Ectodermal cell (in vitro differentiated cells): ENCODE measurements around the gene CREG2.

Experiments used
- H3K27ac ChIP-seq: 2 replicates; pipeline ENCODE4 v1.7.0; 2013; ENCODE audit warnings: mild to moderate bottlenecking, low read depth, low read length; ENCODE audit not compliant: insufficient read depth, poor library complexity, severe bottlenecking
- H3K27me3 ChIP-seq: 2 replicates; pipeline ENCODE4 v1.7.0; 2013; ENCODE audit warnings: mild to moderate bottlenecking, low read length; ENCODE audit not compliant: insufficient read depth, control insufficient read depth, poor library complexity, severe bottlenecking
- H3K36me3 ChIP-seq: one replicate; pipeline ENCODE4 v1.7.0; 2013; ENCODE audit warnings: low read length; ENCODE audit not compliant: control insufficient read depth, insufficient read depth
- H3K4me1 ChIP-seq: one replicate; pipeline ENCODE4 v1.7.0; 2013; ENCODE audit warnings: low read length; ENCODE audit not compliant: control insufficient read depth, insufficient read depth
- H3K4me3 ChIP-seq: 2 replicates; pipeline ENCODE4 v1.7.0; 2013; ENCODE audit warnings: low read depth, low read length, control low read depth; ENCODE audit not compliant: insufficient read depth
- H3K9me3 ChIP-seq: 2 replicates; pipeline ENCODE4 v1.7.0; 2013; ENCODE audit warnings: mild to moderate bottlenecking, low read length, moderate library complexity; ENCODE audit not compliant: control insufficient read depth
- WGBS, 2 experiments: methylation state at CpG; one replicate each; pipeline ENCODE4 v1.1.7; 2013; ENCODE audit warnings: missing lambda C conversion rate in 2 of 2; 5-methylcytosine and 5-hydroxymethylcytosine counted together

Gene CREG2

DNA sequence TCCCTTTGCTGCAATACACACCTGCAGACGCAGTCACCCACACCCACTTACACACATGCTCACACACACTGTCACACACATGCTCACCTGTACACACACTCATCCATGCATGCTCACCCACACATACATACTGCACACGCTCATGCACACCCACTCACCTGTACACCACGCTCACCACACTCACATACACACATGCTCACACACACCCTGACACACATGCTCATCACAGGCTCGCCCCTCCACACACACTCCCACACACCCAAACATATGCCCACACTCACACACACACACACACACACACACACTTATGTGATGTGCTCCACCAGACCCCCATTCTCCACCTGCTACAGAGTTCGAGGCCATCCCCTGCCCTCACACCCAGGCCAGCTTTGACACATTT lies 22.8 kb upstream of the CREG2 start:
- Histone ChIP-seq H3K36me3 (no peaks in the 10 kb centered on the region), H3K27me3 (no peaks in the 10 kb centered on the region), H3K9me3 (no peaks in the 10 kb centered on the region), H3K4me1 (peaks cover 4% of the 10 kb centered on the region), H3K4me3 (no peak overlapping the region), H3K27ac (no peak overlapping the region)
- 89% methylated on average over 5 of the region's 5 CpGs for WGBS, 2 experiments

DNA sequence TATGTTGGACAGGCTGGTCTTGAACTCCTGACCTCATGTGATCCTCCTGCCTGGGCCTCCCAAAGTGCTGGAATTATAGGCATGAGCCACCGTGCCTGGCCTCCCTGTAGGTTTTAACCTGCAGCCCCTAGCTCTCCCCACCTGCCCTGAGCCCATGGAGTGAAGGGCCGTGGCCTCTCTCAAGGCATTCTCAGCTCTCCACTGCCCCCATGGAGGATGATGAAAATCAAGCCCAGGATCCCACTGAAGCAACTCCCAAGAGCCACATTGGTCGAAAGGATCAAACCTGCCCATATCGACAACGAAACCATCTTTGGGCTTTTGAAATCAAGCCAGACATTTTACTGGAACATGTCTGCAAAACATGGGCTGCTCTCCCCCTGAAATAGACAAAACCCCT lies 22.4 kb upstream of the CREG2 start:
- Histone ChIP-seq H3K9me3 (no peaks in the 10 kb centered on the region), H3K36me3 (no peaks in the 10 kb centered on the region), H3K4me3 (no peak overlapping the region), H3K4me1 (peaks cover 4% of the 10 kb centered on the region), H3K27ac (no peak overlapping the region), H3K27me3 (no peaks in the 10 kb centered on the region)
- 84 to 86% methylated on average over 5 of the region's 5 CpGs for WGBS, 2 experiments

DNA sequence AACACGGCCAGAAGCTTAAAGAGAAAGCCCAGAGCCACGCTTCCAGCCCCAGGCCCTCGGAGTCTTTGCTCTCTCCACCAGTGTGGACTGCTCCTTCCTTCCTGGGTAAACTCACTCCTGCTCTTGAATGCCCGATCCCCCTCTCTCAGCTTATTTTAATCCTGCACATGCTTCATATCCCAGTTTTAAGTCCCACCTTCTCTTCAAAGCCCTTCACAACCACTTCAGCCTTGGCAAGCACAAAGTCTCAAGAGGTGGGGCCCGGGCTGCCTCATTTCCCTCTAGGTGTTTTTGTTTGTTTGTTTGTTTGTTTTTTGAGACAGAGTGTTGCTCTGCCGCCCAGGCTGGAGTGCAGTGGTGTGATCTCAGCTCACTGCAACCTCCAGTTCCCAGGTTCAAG lies 21.6 kb upstream of the CREG2 start:
- 87 to 92% methylated on average over 6 of the region's 6 CpGs for WGBS, 2 experiments
- Histone ChIP-seq H3K4me1 (peaks cover 4% of the 10 kb centered on the region), H3K9me3 (no peaks in the 10 kb centered on the region), H3K4me3 (no peak overlapping the region), H3K27ac (no peak overlapping the region), H3K27me3 (no peaks in the 10 kb centered on the region), H3K36me3 (no peaks in the 10 kb centered on the region)

DNA sequence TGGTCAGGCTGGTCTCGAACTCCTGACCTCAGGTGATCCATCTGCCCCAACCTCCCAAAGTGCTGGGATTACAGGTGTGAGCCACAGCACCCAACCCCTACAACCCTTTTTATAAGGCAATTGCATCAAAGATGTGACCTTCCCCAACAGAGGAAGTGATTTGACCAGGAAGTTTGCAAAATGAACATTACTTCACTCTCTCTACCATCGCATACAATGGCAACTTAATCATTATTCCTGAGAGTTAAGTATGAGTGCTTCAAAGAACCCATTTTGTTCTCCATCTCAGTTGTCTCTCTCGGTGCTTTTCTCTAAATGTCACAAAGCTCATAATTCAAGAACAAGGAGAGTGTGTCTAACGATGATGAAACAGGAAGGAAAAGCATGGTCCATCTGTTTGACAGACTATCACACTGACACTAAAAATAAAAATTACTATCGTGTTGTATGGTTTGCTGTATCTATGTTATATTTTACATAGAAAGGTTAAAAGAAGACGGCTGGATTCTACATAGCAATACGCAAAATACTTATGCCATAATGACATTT lies 18.1 kb upstream of the CREG2 start:
- WGBS, 2 experiments, result 95 to 100% methylated on average over 3 to 7 of the region's 7 CpGs
- H3K4me1 ChIP-seq, result peaks cover 6% of the 10 kb centered on the region
- H3K27me3 ChIP-seq, result no peaks in the 10 kb centered on the region
- H3K36me3 ChIP-seq, result no peaks in the 10 kb centered on the region
- H3K4me3 ChIP-seq, result no peak overlapping the region
- no peak overlapping the region for H3K27ac ChIP-seq
- H3K9me3 ChIP-seq, result no peaks in the 10 kb centered on the region

DNA sequence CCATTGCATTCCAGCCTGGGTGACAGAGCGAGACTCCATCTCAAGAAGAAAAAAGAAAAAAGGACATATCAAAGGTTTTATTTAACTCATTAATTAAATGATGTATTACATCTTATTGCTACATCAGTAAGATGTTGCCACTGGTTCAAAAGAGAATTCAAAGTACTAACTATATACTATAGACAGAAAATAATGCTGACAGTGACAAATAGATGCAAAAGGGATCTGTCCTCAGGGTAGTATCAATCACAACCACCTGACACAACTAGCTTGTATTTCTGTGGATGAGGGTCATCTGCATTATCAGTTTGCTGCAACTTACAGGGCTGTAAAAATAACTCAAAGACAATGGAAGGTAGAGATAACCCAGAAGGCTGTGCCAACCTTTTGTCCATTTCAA lies 16.4 kb upstream of the CREG2 start:
- Histone ChIP-seq H3K4me1 (peaks cover 15% of the 10 kb centered on the region), H3K27ac (no peak overlapping the region), H3K4me3 (no peak overlapping the region), H3K27me3 (no peaks in the 10 kb centered on the region), H3K9me3 (no peaks in the 10 kb centered on the region), H3K36me3 (no peaks in the 10 kb centered on the region)
- no CpG with 5 or more reads among the region's 1 CpG for WGBS, 2 experiments

DNA sequence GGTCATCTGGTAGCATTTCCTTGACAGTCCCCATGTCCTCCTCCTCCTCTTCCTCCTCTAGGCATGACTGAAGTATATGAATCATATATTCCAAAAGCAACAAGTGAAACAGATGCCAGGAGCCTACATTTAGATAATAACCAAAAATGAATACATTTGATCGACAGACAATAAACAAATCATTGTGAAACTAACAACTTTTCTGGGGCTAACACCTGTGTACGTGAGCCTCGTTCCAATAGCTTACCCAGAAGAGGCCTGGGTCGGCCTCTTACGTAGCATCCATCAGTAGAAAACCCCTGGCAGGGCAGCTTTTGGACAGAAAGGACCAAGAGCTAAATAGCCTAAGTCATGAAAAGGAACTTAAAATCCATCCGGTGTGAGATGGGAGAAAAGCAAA lies 15.3 kb upstream of the CREG2 start:
- no peak overlapping the region for H3K4me3 ChIP-seq
- no peaks in the 10 kb centered on the region for H3K27me3 ChIP-seq
- H3K27ac ChIP-seq, result no peak overlapping the region
- peaks cover 15% of the 10 kb centered on the region for H3K4me1 ChIP-seq
- no peaks in the 10 kb centered on the region for H3K9me3 ChIP-seq
- WGBS, 2 experiments, result 94 to 96% methylated on average over 6 of the region's 6 CpGs
- no peaks in the 10 kb centered on the region for H3K36me3 ChIP-seq

DNA sequence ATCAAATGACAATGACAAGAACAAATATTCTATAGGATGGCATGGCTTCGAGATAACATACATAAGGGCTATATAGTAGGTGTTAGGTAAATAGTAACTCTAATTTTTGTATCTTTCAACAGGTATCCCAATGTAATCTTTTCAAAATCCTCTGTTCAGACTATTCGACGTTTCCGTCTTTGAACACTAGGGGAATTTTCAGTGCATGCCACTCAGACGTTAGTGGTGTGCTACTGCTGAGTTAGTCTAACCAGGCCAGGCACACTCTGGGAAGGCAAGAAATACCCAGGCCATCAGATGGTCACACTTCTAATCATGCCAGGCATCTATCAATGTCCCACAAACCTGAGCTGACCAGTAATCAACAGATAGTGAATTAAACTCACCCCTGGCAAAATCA lies 14.6 kb upstream of the CREG2 start:
- H3K27me3 ChIP-seq, result no peaks in the 10 kb centered on the region
- H3K4me1 ChIP-seq, result peaks cover 15% of the 10 kb centered on the region
- H3K4me3 ChIP-seq, result no peak overlapping the region
- H3K27ac ChIP-seq, result no peak overlapping the region
- no peaks in the 10 kb centered on the region for H3K9me3 ChIP-seq
- 78 to 81% methylated on average over 4 of the region's 5 CpGs for WGBS, 2 experiments
- H3K36me3 ChIP-seq, result no peaks in the 10 kb centered on the region

DNA sequence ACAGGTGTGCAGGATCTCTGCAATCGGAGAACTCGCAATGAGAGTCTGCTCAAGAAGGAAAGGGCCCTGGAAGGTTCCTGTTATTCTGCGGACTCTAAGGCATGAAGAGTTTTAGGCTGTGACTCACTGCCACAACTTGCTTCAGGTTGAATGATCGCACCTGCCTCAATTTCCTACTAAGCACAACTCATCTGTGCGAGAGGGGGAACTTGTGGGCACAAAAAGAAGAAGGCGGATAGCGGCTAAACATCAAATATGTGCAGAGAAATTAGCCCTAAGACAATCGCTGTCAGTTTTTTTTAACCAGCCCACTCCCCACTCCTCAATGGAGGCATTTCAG lies 14.0 kb upstream of the CREG2 start:
- 95 to 98% methylated on average over 8 of the region's 8 CpGs for WGBS, 2 experiments
- Histone ChIP-seq H3K4me1 (peaks cover 15% of the 10 kb centered on the region), H3K27me3 (no peaks in the 10 kb centered on the region), H3K4me3 (no peak overlapping the region), H3K9me3 (no peaks in the 10 kb centered on the region), H3K36me3 (no peaks in the 10 kb centered on the region), H3K27ac (no peak overlapping the region)

DNA sequence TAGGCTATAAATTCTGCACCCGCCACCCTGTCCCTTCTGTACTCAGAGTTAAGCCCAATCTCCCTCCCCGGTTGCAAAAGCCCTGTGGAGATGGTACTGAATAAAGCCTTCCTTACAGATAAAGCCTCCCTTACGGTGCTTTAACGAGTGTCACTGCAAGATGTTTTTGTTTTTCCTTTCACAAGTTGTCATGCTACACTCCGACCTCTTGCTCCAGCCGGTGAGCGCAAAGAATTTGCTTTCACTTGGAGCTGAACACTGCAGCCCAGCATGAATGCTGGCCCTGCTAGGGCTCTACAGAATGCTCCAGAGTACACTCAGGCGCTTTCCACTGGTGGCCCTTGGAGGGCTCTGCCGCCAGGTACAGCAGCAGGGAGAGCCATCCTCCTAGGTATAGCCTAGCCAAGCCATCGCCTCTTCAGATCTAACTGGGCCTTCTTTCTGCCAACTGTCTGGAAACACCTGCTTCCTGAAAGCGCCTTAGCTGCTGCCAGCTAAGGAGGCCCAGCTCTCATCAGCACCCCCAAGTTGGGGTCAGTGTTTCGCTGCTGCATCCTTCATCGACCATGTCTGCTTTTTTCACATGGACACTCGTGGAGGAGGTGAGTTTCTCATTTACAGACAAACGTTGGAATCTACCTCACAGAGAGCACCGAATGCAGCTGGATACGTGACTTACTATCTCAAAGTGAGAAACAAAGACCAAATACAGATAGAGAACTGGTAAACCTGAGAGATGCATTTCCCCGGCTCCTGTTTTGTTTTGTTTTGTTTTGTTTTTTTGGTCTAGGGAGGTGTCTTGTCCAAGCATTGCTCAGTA lies 13.4 kb upstream of the CREG2 start:
- WGBS, 2 experiments, result 65 to 66% methylated on average over 18 of the region's 18 CpGs
- no peaks in the 10 kb centered on the region for H3K9me3 ChIP-seq
- no peak overlapping the region for H3K27ac ChIP-seq
- no peaks in the 10 kb centered on the region for H3K36me3 ChIP-seq
- peaks cover 15% of the 10 kb centered on the region for H3K4me1 ChIP-seq
- H3K4me3 ChIP-seq, result no peak overlapping the region
- H3K27me3 ChIP-seq, result no peaks in the 10 kb centered on the region

DNA sequence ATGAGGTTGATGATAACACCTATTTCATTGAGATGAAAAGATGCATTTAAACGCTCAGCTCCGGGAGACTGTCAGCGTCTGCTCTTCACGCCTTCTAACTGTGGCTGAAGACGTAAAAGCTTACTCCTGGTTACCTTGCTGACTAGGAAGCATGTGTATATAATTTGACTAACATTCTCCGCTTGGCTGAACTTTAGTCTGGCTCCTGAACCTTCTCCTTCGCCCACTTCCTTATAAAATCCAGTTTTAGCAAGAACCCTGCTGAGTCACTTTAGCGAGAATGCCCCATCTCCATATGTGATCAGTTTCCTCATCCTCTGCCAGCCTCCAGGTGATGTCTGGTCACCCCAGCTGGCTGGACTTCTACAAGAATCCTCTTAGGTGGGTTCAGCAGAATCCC lies 12.7 kb upstream of the CREG2 start:
- 87 to 88% methylated on average over 8 of the region's 8 CpGs for WGBS, 2 experiments
- H3K9me3 ChIP-seq, result no peaks in the 10 kb centered on the region
- H3K27ac ChIP-seq, result no peak overlapping the region
- H3K4me1 ChIP-seq, result peaks cover 15% of the 10 kb centered on the region
- no peaks in the 10 kb centered on the region for H3K36me3 ChIP-seq
- no peak overlapping the region for H3K4me3 ChIP-seq
- no peaks in the 10 kb centered on the region for H3K27me3 ChIP-seq
